CD4-positive, alpha-beta memory T cell (primary cell): ENCODE data around the gene ASTL. TPM values are rescaled to one million over a fixed set of nuclear protein-coding genes. Genes with fewer than 3 reads are reported as not detected.

Experiments used
- CTCF ChIA-PET: fragments of 350-600 bp; sonication (Branson Sonifier 250); formaldehyde crosslinking; loops from one replicate; lab custom pipeline; 2021; ENCODE audit warnings: inconsistent platforms; ENCODE audit not compliant: partially characterized antibody; lab: Charles Lee
- POLR2A ChIA-PET: fragments of 350-600 bp; sonication (Branson Sonifier 250); formaldehyde crosslinking; loops from one replicate; lab custom pipeline; 2021; ENCODE audit not compliant: partially characterized antibody; lab: Charles Lee
- DNase-seq, 5 donors: peaks; one replicate each; pipeline versions ENCODE4 v3.0.0 to v3.0.0-alpha.2; 2020 to 2022; ENCODE audit warnings: mixed read lengths in 1 of 5
- H3K27ac ChIP-seq: one replicate; pipeline ENCODE4 v1.7.0; 2013; ENCODE audit warnings: low read depth, low read length
- H3K27me3 ChIP-seq: 2 replicates; pipeline ENCODE4 v1.7.0; 2013; ENCODE audit warnings: mild to moderate bottlenecking, low read length, moderate library complexity; ENCODE audit not compliant: insufficient read depth
- H3K36me3 ChIP-seq: 2 replicates; pipeline ENCODE4 v1.7.0; 2013; ENCODE audit warnings: mild to moderate bottlenecking, low read length, moderate library complexity; ENCODE audit not compliant: insufficient read depth
- H3K4me1 ChIP-seq: 2 replicates; pipeline ENCODE4 v1.7.0; 2013; ENCODE audit warnings: mild to moderate bottlenecking, low read length, moderate library complexity; ENCODE audit not compliant: insufficient read depth
- H3K4me3 ChIP-seq, 2 donors: one replicate each; pipeline ENCODE4 v1.7.0; 2013; ENCODE audit warnings: low read length in 2 of 2, mild to moderate bottlenecking in 1 of 2
- H3K9me3 ChIP-seq, 2 donors: one replicate each; pipeline ENCODE4 v1.7.0; 2013; ENCODE audit warnings: low read length in 2 of 2, control low read depth in 1 of 2; ENCODE audit not compliant: control insufficient read depth in 1 of 2
- H3K27ac Mint-ChIP-seq, 7 donors: one replicate each; pipeline ENCODE4 v1.8.0; 2020 to 2021; ENCODE audit warnings: mixed read lengths in 7 of 7, mild to moderate bottlenecking in 6 of 7, inconsistent platforms in 3 of 7, moderate library complexity in 3 of 7
- H3K27me3 Mint-ChIP-seq, 2 donors: one replicate each; pipeline ENCODE4 v1.8.0; 2020 to 2021; ENCODE audit warnings: mixed read lengths in 2 of 2
- H3K36me3 Mint-ChIP-seq, 2 donors: one replicate each; pipeline ENCODE4 v1.8.0; 2020 to 2021; ENCODE audit warnings: mixed read lengths in 2 of 2, inconsistent platforms in 1 of 2, mild to moderate bottlenecking in 1 of 2
- H3K4me1 Mint-ChIP-seq, 4 donors: one replicate each; pipeline ENCODE4 v1.8.0; 2020 to 2021; ENCODE audit warnings: mixed read lengths in 4 of 4, mild to moderate bottlenecking in 1 of 4
- H3K4me3 Mint-ChIP-seq, 8 donors: one replicate each; pipeline ENCODE4 v1.8.0; 2020 to 2021; ENCODE audit warnings: mixed read lengths in 8 of 8, mild to moderate bottlenecking in 7 of 8, moderate library complexity in 6 of 8, inconsistent platforms in 3 of 8
- H3K9me3 Mint-ChIP-seq, 8 donors: one replicate each; pipeline ENCODE4 v1.8.0; 2020 to 2021; ENCODE audit warnings: mixed read lengths in 8 of 8, mild to moderate bottlenecking in 5 of 8, inconsistent platforms in 3 of 8, moderate library complexity in 1 of 8
- intact Hi-C: fragments of 100-400 bp; cut with micrococcal nuclease; formaldehyde crosslinking; loops from one replicate; pipeline ENCODE4 v1.15.1; 2023
- polyA plus RNA-seq, 2 donors: library from polyadenylated mRNA; unstranded; fragments of 300-500 nt; fragmentation: Illumina TruSeq; gene quantifications; one replicate each; pipeline ENCODE4 v1.2.3, GENCODE V29; 2021
- total RNA-seq, 2 experiments: library from RNA; stranded (reverse); gene quantifications; one replicate each; pipeline ENCODE4 v1.2.3, GENCODE V29; 2021

Gene ASTL
- total and polyA plus RNA-seq, 4 experiments from 2014 or later, result 0.48 to 1.3 TPM; not detected in 2

DNA sequence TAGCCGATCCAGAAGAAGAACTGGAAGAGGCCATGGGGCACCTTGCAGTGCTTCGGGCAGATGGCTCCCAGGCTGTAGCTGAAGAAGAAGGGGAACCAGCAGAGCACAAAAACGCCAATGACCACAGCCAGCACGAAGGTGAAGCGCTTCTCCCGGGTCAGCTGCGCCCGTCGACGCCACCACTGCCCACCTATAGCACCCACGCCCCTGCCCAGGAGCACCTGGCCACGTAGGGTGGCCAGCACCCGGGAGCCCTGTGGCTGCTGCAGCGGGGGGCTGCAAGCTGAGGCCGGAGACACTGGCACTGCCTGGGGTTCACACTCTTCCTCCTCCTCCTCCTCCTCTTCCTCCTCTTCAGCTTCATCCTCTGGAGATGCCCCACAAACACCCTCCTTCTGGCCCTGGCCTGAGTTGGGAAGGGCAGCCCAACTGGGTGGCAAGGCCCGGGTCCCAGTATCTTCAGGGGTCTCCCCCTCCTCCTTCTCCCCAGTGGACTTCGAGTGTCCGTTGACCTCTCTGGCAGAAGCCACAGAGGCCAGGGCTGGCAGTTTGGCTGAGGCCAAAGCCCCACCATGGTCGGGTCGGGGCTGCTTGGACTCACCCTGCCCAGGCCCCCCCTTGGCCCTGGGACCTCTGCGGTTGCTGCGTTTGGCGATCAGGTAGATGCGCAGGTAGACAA is 23.3 kb downstream of the ASTL start:
- DNase-seq, result no peak
- no peak overlapping the region for H3K4me3 ChIP-seq
- peak overlapping the region in 4 of 7 donors; percentile 46 to 84 (median 82) for H3K27ac Mint-ChIP-seq

DNA sequence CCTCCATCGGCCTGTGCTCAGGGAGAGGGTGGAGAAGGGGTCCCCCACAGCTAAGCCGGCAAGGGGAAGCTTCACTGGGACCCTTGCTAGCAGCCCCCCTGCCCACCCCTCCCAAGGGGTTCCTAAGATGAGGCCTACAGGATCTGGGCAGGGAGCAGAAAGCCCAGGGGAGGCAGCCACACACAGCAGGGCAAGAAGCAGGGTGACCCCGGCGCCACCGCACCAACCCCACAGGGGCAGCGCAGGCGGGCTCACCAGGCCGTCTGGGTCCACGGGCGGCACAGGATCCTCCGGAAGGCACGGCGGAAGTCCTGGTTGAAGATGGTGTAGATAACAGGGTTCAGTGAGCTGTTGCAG is 23.8 kb downstream of the ASTL start:
- Mint-ChIP-seq H3K27me3 (peaks cover 7 to 10% of the 10 kb centered on the region in 2 donors), H3K4me3 (peak overlapping the region in 3 of 8 donors; percentile 4 to 61 (median 29)), H3K9me3 (no peaks in the 10 kb centered on the region), H3K4me1 (peaks cover 3 to 22% (median 13%) of the 10 kb centered on the region in 4 donors), H3K36me3 (no peaks in the 10 kb centered on the region), H3K27ac (peak overlapping the region in 2 of 7 donors; percentile 46 to 84)
- ChIA-PET POLR2A (no interaction called here), CTCF (interaction anchor here (1.0 kb wide), 1 partner anchor 122 kb away, joined by 3 read pairs; no protein-coding TSS in a partner anchor)
- no peaks in the 10 kb centered on the region for H3K36me3 ChIP-seq
- intact Hi-C loops, result loop anchor here (10.0 kb wide), 1 partner anchor 90 kb away; no protein-coding TSS in a partner anchor
- peaks cover 6% of the 10 kb centered on the region for H3K4me1 ChIP-seq
- no peaks in the 10 kb centered on the region for H3K27me3 ChIP-seq
- H3K4me3 ChIP-seq, result no peak overlapping the region
- H3K9me3 ChIP-seq, result no peaks in the 10 kb centered on the region
- peak in 1 of 5 donors; percentile 32 for DNase-seq
- no peak overlapping the region for H3K27ac ChIP-seq

More for the DNA sequence above, 23.3 kb downstream of the ASTL start:
- H3K27ac ChIP-seq, result no peak overlapping the region
- Mint-ChIP-seq H3K4me3 (peak overlapping the region; percentile 61 to 84 (median 76)), H3K27me3 (peaks cover 11 to 14% of the 10 kb centered on the region in 2 donors), H3K4me1 (peaks cover 3 to 26% (median 13%) of the 10 kb centered on the region in 4 donors), H3K9me3 (no peaks in the 10 kb centered on the region), H3K36me3 (no peaks in the 10 kb centered on the region)
- no peaks in the 10 kb centered on the region for H3K9me3 ChIP-seq
- POLR2A ChIA-PET, result no interaction called here
- CTCF ChIA-PET, result interaction anchor here (1.0 kb wide), 1 partner anchor 122 kb away, joined by 3 read pairs; no protein-coding TSS in a partner anchor
- no peaks in the 10 kb centered on the region for H3K27me3 ChIP-seq
- H3K4me1 ChIP-seq, result peaks cover 6% of the 10 kb centered on the region
- intact Hi-C loops, result loop anchor here (10.0 kb wide), 1 partner anchor 90 kb away; no protein-coding TSS in a partner anchor
- no peaks in the 10 kb centered on the region for H3K36me3 ChIP-seq

DNA sequence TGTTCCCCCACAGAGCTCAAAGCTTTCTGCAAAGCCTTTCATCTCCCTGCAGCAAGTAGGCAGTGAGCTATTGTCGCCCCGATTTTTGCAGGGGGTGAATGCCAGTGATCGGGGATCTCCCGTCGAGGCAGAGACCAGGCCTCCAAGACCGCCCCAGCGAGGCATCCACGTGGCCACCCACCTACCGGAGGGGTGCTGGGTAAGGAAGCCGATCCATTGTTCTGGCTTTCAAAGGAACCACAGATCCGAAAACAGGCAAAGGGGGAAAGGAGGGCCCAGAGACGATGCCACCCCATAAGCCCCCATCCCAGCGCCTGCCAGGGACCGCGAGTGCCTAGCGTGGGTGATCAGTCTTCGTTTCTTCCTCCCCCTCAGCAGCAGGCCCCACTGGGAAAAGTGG is 24.4 kb downstream of the ASTL start:
- Mint-ChIP-seq H3K36me3 (no peaks in the 10 kb centered on the region), H3K4me3 (no peak overlapping the region)
- intact Hi-C loops, result loop anchor here (10.0 kb wide), 1 partner anchor 89 kb away; no protein-coding TSS in a partner anchor

DNA sequence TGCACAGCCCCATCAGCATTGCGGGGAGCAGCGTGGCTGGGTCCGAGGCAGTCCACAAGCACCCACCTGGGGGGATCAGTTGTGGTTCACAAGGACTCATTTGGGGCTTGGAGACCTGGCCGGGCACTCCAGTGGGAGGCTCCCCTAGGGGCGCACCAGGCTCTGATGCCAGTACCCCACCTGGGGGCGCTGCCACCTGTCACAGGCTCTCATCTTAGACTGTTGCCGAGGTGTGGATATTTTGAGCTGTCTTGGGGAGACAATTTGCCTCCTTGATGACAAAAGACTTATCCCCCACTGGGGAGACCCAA is 25.0 kb downstream of the ASTL start:
- no peaks in the 10 kb centered on the region for H3K9me3 Mint-ChIP-seq
- POLR2A ChIA-PET, result no interaction called here
- peaks cover 1 to 3% of the 10 kb centered on the region in 2 donors for H3K27me3 Mint-ChIP-seq

More for the DNA sequence above, 24.4 kb downstream of the ASTL start:
- Histone ChIP-seq H3K4me3 (no peak overlapping the region), H3K27ac (no peak overlapping the region), H3K4me1 (peaks cover 6% of the 10 kb centered on the region), H3K9me3 (no peaks in the 10 kb centered on the region), H3K36me3 (no peaks in the 10 kb centered on the region), H3K27me3 (no peaks in the 10 kb centered on the region)
- POLR2A ChIA-PET, result no interaction called here
- Mint-ChIP-seq H3K27me3 (peaks cover 4 to 5% of the 10 kb centered on the region in 2 donors), H3K27ac (peak overlapping the region in 1 of 7 donors; percentile 51), H3K4me1 (peaks cover 3 to 21% (median 12%) of the 10 kb centered on the region in 4 donors), H3K9me3 (no peaks in the 10 kb centered on the region)
- CTCF ChIA-PET, result interaction anchor here (1.0 to 1.6 kb wide), 3 partner anchors 17 to 121 kb away, joined by 3 to 6 read pairs (median 5); no protein-coding TSS in a partner anchor
- DNase-seq, result peak in 1 of 5 donors; percentile 21

DNA sequence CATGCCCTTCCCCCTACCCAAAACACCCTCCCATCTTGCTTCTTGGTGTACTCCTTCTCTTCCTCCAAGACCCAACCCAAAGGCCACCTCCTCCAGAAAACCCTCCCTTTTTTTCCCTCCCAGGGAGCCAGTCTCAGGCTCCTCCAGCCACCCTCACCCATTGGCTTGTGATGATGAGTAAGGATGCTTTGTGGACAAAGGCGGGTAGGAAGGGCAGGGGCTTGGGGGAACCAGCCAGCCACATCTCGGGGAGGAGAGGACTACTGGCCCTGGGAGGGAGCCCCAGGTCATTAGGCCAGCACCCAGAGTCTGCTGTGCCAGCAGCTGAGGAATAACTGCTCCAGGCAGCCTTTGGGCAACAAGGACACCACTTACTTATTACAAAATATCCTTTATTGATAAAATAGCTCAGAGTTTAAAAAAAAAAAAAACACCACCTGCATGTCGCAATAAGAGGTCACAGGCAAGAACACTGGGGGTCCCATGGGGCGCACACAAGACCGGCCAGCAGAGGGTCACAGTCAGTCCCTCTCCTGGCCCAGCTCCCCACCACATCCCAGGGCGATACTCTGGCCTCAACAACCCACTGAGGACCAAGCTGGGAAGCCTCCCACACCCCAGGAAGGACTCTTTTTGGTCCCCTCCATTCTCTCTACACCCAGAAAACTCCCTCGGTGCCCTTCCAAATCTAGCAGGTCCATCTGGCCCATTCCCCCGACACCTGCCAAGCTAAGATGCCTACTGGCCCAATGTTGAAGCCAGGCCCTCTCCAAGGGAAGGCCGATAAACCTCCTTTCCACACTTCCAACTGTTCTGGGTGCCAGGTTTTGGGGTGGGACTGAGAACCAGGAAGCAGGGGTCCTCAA is 25.6 kb downstream of the ASTL start:
- Histone ChIP-seq H3K4me3 (no peak overlapping the region), H3K36me3 (no peaks in the 10 kb centered on the region), H3K27me3 (no peaks in the 10 kb centered on the region), H3K9me3 (no peaks in the 10 kb centered on the region), H3K4me1 (peaks cover 6% of the 10 kb centered on the region), H3K27ac (no peak overlapping the region)
- CTCF ChIA-PET, result interaction anchor here (1.6 kb wide), 1 partner anchor 62 kb away, joined by 6 read pairs; no protein-coding TSS in a partner anchor
- H3K4me3 Mint-ChIP-seq, result peak overlapping the region in 1 of 8 donors; percentile 46
- POLR2A ChIA-PET, result interaction anchor here (0.9 kb wide), 1 partner anchor 62 kb away, joined by 3 read pairs; no protein-coding TSS in a partner anchor
- H3K27me3 Mint-ChIP-seq, result peaks cover 2 to 4% of the 10 kb centered on the region in 2 donors
- peak overlapping the region in 1 of 7 donors; percentile 51 for H3K27ac Mint-ChIP-seq
- intact Hi-C loops, result loop anchor here (10.0 kb wide), 1 partner anchor 88 kb away; no protein-coding TSS in a partner anchor
- H3K4me1 Mint-ChIP-seq, result peaks cover 3 to 15% (median 10%) of the 10 kb centered on the region in 4 donors
- no peak for DNase-seq
- no peaks in the 10 kb centered on the region for H3K9me3 Mint-ChIP-seq
- no peaks in the 10 kb centered on the region for H3K36me3 Mint-ChIP-seq

More for the DNA sequence above, 25.0 kb downstream of the ASTL start:
- Mint-ChIP-seq H3K36me3 (no peaks in the 10 kb centered on the region), H3K4me3 (peak overlapping the region in 2 of 8 donors; percentile 25 to 61), H3K4me1 (peaks cover 3 to 21% (median 10%) of the 10 kb centered on the region in 4 donors), H3K27ac (peak overlapping the region in 1 of 7 donors; percentile 51)
- H3K27me3 ChIP-seq, result no peaks in the 10 kb centered on the region
- peak in 1 of 5 donors; percentile 29 for DNase-seq
- H3K9me3 ChIP-seq, result no peaks in the 10 kb centered on the region
- no peak overlapping the region for H3K27ac ChIP-seq
- CTCF ChIA-PET, result interaction anchor here (1.1 to 1.6 kb wide), 2 partner anchors 17 to 61 kb away, joined by 5 to 6 read pairs; no protein-coding TSS in a partner anchor
- H3K4me3 ChIP-seq, result no peak overlapping the region
- no peaks in the 10 kb centered on the region for H3K36me3 ChIP-seq
- intact Hi-C loops, result loop anchor here (10.0 kb wide), 1 partner anchor 89 kb away; no protein-coding TSS in a partner anchor
- H3K4me1 ChIP-seq, result peaks cover 6% of the 10 kb centered on the region

DNA sequence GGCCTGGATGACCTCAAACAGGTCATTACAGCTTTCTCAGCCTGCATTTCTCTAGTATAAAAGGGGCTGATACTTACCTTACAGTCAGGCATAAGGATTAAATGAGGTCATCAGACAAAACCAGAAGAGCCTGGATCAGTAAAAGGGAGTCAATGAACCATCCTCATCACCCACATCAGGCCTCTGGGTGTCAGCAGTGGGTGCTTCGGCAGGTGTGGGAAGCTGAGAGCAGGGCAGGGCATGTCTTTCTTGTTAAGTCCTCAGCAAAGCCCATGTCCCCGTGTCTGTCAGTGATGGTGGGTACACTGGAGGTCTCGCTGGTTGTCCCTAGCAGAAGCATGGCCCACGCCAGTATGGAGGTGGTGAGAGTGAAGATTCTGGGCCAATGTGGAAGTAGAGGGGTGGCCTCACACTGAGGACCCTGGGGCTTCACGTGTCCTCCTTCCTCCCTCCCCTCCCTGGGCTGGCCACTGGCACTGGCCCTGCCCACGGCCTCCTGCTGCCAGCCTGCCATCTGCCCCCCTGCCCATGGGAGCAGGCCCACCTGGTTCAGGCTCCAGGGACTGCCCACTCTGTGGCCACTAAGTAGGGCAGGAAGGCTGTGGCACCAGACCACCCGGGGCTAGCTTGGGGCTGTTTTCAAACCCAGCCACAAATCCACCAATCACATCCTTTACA is 26.3 kb downstream of the ASTL start:
- no peak overlapping the region for H3K4me3 ChIP-seq
- H3K9me3 Mint-ChIP-seq, result no peaks in the 10 kb centered on the region
- peak in 1 of 5 donors; percentile 39 for DNase-seq
- no peaks in the 10 kb centered on the region for H3K4me1 ChIP-seq
- POLR2A ChIA-PET, result interaction anchor here (0.9 kb wide), 1 partner anchor 62 kb away, joined by 3 read pairs; no protein-coding TSS in a partner anchor
- no peak overlapping the region for H3K27ac ChIP-seq
- H3K36me3 ChIP-seq, result no peaks in the 10 kb centered on the region
- H3K4me1 Mint-ChIP-seq, result peaks cover 3 to 8% (median 5%) of the 10 kb centered on the region in 4 donors
- H3K4me3 Mint-ChIP-seq, result peak overlapping the region in 1 of 8 donors; percentile 46
- H3K9me3 ChIP-seq, result no peaks in the 10 kb centered on the region
- intact Hi-C loops, result loop anchor here (10.0 kb wide), 1 partner anchor 87 kb away; no protein-coding TSS in a partner anchor
- CTCF ChIA-PET, result no interaction called here
- H3K36me3 Mint-ChIP-seq, result no peaks in the 10 kb centered on the region
- H3K27ac Mint-ChIP-seq, result peak overlapping the region in 4 of 7 donors; percentile 18 to 65 (median 34)
- H3K27me3 Mint-ChIP-seq, result peaks cover 3 to 5% of the 10 kb centered on the region in 2 donors
- no peaks in the 10 kb centered on the region for H3K27me3 ChIP-seq
